GM10266 (cell line): Measurements from ENCODE around the gene DNAH2.

ENCODE experiments used
- DNase-seq: peaks from one replicate; pipeline ENCODE4 v3.0.0; 2012; ENCODE audit errors: extremely low spot score
- TF ChIP-seq, protein P1 (sequence below): IDR thresholded peaks from 2 replicates; pipeline ENCODE4 v1.5.1; 2012; ENCODE audit warnings: mild to moderate bottlenecking, low read depth; ENCODE audit not compliant: control insufficient read depth, insufficient read depth; ENCODE audit errors: missing control alignments

DNAH2 gene

DNA sequence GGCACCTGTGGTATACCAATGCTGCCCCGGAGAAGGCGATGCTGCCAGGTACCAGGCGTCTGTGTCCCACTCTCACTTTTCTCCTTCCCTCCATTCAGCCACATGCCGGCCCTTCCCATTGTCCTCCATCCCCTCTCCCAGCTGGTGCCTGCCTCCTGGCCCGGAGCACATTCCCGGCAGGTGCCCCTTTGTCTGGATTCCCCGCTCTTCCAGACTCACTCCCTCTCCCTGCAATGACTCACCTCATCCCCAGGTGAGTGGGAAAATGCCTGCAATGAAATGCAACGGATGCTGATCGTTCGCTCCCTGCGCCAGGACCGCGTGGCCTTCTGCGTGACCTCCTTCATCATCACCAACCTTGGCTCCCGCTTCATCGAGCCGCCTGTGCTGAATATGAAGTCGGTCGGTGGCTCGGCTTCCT lies 106.0 kb downstream of the DNAH2 start:
- no peak for DNase-seq
- TF ChIP-seq, protein P1, sequence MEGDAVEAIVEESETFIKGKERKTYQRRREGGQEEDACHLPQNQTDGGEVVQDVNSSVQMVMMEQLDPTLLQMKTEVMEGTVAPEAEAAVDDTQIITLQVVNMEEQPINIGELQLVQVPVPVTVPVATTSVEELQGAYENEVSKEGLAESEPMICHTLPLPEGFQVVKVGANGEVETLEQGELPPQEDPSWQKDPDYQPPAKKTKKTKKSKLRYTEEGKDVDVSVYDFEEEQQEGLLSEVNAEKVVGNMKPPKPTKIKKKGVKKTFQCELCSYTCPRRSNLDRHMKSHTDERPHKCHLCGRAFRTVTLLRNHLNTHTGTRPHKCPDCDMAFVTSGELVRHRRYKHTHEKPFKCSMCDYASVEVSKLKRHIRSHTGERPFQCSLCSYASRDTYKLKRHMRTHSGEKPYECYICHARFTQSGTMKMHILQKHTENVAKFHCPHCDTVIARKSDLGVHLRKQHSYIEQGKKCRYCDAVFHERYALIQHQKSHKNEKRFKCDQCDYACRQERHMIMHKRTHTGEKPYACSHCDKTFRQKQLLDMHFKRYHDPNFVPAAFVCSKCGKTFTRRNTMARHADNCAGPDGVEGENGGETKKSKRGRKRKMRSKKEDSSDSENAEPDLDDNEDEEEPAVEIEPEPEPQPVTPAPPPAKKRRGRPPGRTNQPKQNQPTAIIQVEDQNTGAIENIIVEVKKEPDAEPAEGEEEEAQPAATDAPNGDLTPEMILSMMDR, result no peak

DNA sequence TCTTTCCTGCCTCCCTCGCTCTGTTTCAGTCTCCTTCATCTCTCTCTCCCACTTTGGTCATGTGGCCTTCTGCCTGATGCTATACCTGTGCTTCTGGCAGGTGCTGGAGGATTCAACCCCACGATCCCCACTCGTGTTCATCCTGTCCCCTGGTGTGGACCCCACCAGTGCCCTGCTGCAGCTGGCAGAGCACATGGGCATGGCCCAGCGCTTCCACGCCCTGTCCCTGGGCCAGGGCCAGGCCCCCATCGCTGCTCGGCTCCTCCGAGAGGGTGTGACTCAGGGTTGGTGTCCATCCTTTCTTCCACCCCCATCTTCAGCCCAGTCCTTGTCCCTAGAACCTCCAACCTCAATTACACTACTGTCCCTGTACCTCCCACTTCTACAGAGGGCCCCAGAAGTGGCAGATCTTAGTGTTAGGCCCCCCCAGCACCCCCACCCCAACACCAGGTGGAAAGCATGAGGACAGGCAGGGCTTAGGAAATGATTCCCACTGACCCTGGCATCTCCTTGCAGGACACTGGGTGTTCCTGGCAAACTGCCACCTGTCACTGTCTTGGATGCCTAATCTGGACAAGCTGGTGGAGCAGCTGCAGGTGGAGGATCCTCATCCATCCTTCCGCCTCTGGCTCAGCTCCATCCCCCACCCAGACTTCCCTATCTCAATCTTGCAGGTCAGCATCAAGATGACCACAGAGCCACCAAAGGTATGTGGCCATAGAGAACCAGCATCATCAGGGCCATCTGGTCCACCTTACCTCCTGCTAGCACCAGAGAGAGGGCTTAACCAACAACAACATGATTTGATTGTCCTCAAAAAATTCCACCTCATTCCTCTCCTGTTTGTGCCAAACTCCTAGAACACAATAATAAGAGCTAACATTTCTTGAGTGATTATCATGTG lies 106.7 kb downstream of the DNAH2 start:
- TF ChIP-seq, protein P1, result no peak
- no peak for DNase-seq

DNA sequence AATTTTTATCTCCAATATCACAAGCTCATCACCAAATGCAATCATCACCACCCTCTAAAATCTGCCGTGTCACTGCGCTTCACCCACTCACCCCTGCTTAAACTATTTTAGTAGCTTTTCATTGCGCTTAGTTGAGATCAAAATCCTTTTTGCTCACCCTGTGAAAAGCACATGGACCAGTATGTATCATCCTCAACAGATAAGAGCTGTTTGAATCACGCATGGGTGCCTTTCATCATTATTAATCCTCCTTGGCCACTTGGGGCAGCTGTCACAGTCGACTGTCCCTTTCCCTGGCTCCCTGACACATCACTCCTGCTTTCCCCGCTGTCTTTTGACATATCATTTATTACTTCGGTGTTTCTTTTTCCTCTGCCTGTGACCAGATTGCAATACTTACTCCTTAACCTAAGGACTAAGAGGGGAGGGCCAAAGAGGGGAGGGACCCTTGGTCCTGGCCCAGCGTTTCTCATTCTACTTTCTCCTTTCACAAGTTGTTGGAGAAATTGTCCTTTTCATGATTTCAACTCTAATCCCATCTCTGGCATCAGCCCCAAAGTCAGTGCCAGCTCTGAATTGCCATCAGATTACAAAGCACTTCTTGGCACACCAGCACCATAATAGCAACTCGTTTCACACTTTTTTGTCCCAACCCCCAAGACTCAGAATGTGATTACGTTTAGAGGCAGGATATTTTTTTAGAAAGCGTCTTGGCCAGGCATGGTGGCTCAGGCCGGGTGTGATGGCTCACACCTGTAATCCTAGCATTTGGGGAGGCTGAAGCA lies 107.9 kb downstream of the DNAH2 start:
- TF ChIP-seq, protein P1, result no peak
- DNase-seq, result no peak

DNA sequence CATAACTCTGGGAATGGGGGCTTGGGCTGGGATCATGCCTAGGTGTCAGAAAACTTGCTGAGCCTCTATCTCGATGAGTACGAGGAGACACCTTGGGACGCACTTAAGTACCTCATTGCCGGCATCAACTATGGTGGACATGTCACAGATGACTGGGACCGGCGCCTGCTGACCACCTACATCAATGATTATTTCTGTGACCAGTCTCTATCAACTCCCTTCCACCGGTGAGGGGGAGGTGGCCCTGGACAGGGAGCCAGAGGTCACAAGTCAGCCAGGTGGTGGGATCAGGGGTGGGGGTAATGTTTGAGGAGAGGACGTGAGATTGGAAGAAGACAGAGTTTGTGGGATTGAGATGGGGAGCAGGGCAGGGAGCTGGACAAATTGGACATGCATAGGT lies 113.1 kb downstream of the DNAH2 start:
- DNase-seq, result no peak
- TF ChIP-seq, protein P1, result no peak

DNA sequence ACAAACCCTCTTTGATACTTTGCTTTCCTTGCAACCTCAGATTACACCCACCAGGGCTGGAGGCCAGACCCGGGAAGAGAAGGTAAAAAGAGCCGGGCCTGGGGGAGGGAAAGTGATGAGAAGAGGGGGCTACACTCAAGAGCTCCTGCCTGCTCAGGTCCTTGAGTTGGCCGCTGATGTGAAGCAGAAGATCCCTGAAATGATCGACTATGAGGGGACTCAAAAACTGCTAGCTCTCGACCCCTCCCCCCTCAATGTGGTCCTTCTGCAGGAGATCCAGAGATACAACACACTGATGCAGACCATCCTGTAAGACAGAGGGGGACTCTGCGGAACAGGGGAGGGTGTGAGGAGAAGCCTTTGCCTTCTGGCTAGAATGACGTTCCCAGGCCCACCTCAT lies 113.7 kb downstream of the DNAH2 start:
- DNase-seq, result no peak
- TF ChIP-seq, protein P1, result no peak

DNA sequence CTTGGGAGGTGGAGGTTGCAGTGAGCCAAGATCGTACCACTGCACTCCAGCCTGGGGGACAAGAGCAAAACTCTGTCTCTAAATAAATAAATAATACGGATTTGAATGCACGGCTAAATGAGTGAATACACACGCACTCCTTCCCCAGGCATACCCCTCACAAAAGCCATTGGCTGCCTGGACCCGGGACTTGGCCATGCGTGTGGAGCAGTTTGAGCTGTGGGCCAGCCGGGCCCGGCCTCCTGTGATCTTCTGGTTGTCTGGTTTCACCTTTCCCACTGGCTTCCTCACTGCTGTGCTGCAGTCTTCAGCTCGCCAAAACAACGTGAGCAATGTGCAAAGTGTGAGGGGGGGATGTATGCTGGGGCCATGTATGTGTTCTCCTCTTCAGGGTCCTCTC lies 114.9 kb downstream of the DNAH2 start:
- TF ChIP-seq, protein P1, result no peak
- no peak for DNase-seq
